Mesendoderm (in vitro differentiated cells): ENCODE data around the gene KCNB1.

Experiments
- DNase-seq: peaks from one replicate; pipeline ENCODE4 v3.0.0; 2013
- H2AK5ac ChIP-seq: 2 replicates; pipeline ENCODE4 v1.6.1; 2013; ENCODE audit warnings: low read length, inconsistent platforms
- H2BK120ac ChIP-seq: 2 replicates; pipeline ENCODE4 v1.6.1; 2013; ENCODE audit warnings: low read depth, mild to moderate bottlenecking, low read length, moderate library complexity, mixed read lengths
- H2BK15ac ChIP-seq: replicated peaks from 2 replicates; pipeline ENCODE4 v1.6.1; 2013; ENCODE audit warnings: low read depth, mild to moderate bottlenecking, moderate library complexity
- H2BK5ac ChIP-seq: 2 replicates; pipeline ENCODE4 v1.6.1; 2013; ENCODE audit warnings: low read length, inconsistent platforms
- H3K18ac ChIP-seq: 2 replicates; pipeline ENCODE4 v1.6.1; 2013; ENCODE audit warnings: mild to moderate bottlenecking, low read length, mixed read lengths
- H3K23ac ChIP-seq: one replicate; pipeline ENCODE4 v1.6.1; 2013; ENCODE audit warnings: low read length
- H3K27ac ChIP-seq: 2 replicates; pipeline ENCODE4 v1.5.1; 2013; ENCODE audit warnings: low read depth, mild to moderate bottlenecking, inconsistent platforms, low read length, moderate library complexity
- H3K27me3 ChIP-seq: 2 replicates; pipeline ENCODE4 v1.6.1; 2013; ENCODE audit warnings: low read length, control low read depth, mild to moderate bottlenecking, inconsistent platforms; ENCODE audit not compliant: insufficient read depth, poor library complexity
- H3K36me3 ChIP-seq: 2 replicates; pipeline ENCODE4 v1.6.1; 2013; ENCODE audit warnings: low read length, inconsistent platforms; ENCODE audit not compliant: control insufficient read depth, insufficient read depth
- H3K4ac ChIP-seq: one replicate; pipeline ENCODE4 v1.6.1; 2013; ENCODE audit warnings: low read depth, mild to moderate bottlenecking, low read length, moderate library complexity
- H3K4me1 ChIP-seq: 2 replicates; pipeline ENCODE4 v1.6.1; 2013; ENCODE audit warnings: low read depth, low read length, inconsistent platforms; ENCODE audit not compliant: control insufficient read depth
- H3K4me2 ChIP-seq: 2 replicates; pipeline ENCODE4 v1.6.1; 2013; ENCODE audit warnings: low read length
- H3K4me3 ChIP-seq: 2 replicates; pipeline ENCODE4 v1.5.1; 2013; ENCODE audit warnings: mild to moderate bottlenecking, low read length
- H3K56ac ChIP-seq: one replicate; pipeline ENCODE4 v1.6.1; 2013; ENCODE audit warnings: low read length
- H3K79me1 ChIP-seq: 2 replicates; pipeline ENCODE4 v1.6.1; 2013; ENCODE audit warnings: low read length, inconsistent platforms
- H3K79me2 ChIP-seq: 2 replicates; pipeline ENCODE4 v1.6.1; 2013; ENCODE audit warnings: mild to moderate bottlenecking, low read length; ENCODE audit not compliant: control insufficient read depth, insufficient read depth
- H3K9ac ChIP-seq: 2 replicates; pipeline ENCODE4 v1.6.1; 2013; ENCODE audit warnings: low read length, inconsistent platforms
- H4K5ac ChIP-seq: one replicate; pipeline ENCODE4 v1.6.1; 2013; ENCODE audit warnings: low read length
- H4K8ac ChIP-seq: one replicate; pipeline ENCODE4 v1.6.1; 2013; ENCODE audit warnings: low read depth, mild to moderate bottlenecking, control low read depth, low read length, moderate library complexity
- WGBS: extraction: QIAGEN DNeasy Blood & Tissue Kit; methylation state at CpG from one replicate; pipeline ENCODE4 v1.1.7; 2013; ENCODE audit warnings: low lambda C conversion rate, missing lambda C conversion rate; ENCODE audit not compliant: insufficient coverage; ENCODE audit errors: extremely low coverage; 5-methylcytosine and 5-hydroxymethylcytosine counted together

KCNB1 gene

DNA sequence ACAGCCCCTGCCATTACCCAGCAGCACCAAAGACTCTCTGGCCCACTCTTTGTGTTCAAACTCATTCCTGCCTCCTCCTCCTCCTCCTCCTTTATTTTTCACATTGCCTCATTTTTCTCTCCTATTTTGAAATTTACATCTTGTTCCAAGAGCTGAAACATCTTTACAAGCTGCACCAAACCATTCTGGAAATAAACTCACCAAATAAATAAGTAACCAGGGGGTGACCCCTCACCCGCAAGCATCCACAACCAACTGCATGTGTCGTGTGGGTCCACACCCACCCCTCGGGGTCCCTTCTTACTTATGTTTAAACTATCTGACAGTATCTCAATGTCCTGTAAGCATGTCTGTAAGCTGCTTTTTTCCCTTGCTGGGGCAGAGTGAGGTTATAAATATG, 1.4 kb downstream of the KCNB1 start:
- H3K4me3 ChIP-seq: no peak overlapping the region
- no CpG with 5 or more reads among the region's 3 CpGs for WGBS
- H2BK5ac ChIP-seq: no peak overlapping the region
- no peaks in the 10 kb centered on the region for H3K27me3 ChIP-seq
- H3K18ac ChIP-seq: no peak overlapping the region
- no peak overlapping the region for H3K23ac ChIP-seq
- no peaks in the 10 kb centered on the region for H3K79me1 ChIP-seq
- H3K36me3 ChIP-seq: no peaks in the 10 kb centered on the region
- H3K4me2 ChIP-seq: no peak overlapping the region
- no peak overlapping the region for H4K8ac ChIP-seq
- no peak overlapping the region for H3K56ac ChIP-seq
- no peak for DNase-seq
- no peak overlapping the region for H2BK120ac ChIP-seq
- no peak overlapping the region for H3K27ac ChIP-seq
- H4K5ac ChIP-seq: no peak overlapping the region
- H2AK5ac ChIP-seq: no peak overlapping the region
- no peaks in the 10 kb centered on the region for H3K79me2 ChIP-seq
- H2BK15ac ChIP-seq: no peak overlapping the region
- H3K4me1 ChIP-seq: no peaks in the 10 kb centered on the region
- no peak overlapping the region for H3K4ac ChIP-seq
- H3K9ac ChIP-seq: no peak overlapping the region

DNA sequence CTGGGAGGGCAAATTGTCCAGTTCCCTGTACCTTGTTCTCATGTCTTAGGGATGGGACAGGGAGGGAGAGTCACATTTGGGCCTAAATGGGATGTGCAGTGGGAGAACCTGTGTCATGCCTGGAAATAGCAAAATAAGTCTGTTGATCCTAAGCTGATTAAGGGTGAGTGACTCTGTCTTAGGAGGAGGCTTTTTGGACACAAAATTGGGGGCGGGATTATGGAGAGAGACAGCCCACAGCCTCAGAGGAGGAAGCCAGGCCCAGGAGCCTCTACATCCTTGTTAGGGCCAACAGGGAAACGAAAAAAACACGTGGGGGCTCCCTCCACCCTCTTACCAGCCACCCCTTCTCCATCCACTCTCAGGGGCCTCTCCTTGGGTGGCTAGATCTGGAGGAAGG, 2.2 kb downstream of the KCNB1 start:
- H3K27me3 ChIP-seq: no peaks in the 10 kb centered on the region
- no CpG with 5 or more reads among the region's 3 CpGs for WGBS
- no peaks in the 10 kb centered on the region for H3K79me2 ChIP-seq
- H3K18ac ChIP-seq: no peak overlapping the region
- H3K4me3 ChIP-seq: no peak overlapping the region
- no peak overlapping the region for H3K27ac ChIP-seq
- no peaks in the 10 kb centered on the region for H3K36me3 ChIP-seq
- H4K5ac ChIP-seq: no peak overlapping the region
- no peak overlapping the region for H2BK5ac ChIP-seq
- H3K9ac ChIP-seq: no peak overlapping the region
- no peak overlapping the region for H3K4ac ChIP-seq
- H3K56ac ChIP-seq: no peak overlapping the region
- no peak overlapping the region for H3K4me2 ChIP-seq
- H2AK5ac ChIP-seq: no peak overlapping the region
- no peak for DNase-seq
- H2BK15ac ChIP-seq: no peak overlapping the region
- no peak overlapping the region for H2BK120ac ChIP-seq
- no peaks in the 10 kb centered on the region for H3K79me1 ChIP-seq
- no peak overlapping the region for H4K8ac ChIP-seq
- H3K4me1 ChIP-seq: no peaks in the 10 kb centered on the region
- H3K23ac ChIP-seq: no peak overlapping the region

DNA sequence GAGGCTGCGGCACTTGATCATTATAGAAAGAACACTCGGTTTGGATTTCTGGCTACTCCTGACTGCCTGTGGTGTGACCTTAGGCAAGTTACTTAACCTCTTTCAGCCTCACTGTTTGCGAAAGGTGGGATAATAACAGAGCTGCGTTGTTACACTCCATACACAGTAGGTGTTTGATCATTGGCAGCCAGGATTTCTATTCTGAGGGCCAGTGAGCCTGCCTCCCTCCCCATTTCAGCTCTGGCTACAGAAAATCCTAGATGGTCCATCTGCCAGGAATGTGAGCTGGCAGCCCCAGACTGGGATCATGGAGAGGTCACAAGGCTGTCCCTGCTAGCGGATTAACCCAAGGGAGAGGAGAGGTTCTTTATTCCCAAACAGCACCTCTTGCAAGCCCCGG, 2.7 kb downstream of the KCNB1 start:
- no peak overlapping the region for H3K56ac ChIP-seq
- no peak overlapping the region for H3K9ac ChIP-seq
- no peaks in the 10 kb centered on the region for H3K27me3 ChIP-seq
- H3K79me2 ChIP-seq: no peaks in the 10 kb centered on the region
- H2BK5ac ChIP-seq: no peak overlapping the region
- H3K18ac ChIP-seq: no peak overlapping the region
- H2BK120ac ChIP-seq: no peak overlapping the region
- no peak overlapping the region for H3K27ac ChIP-seq
- H3K4me2 ChIP-seq: no peak overlapping the region
- H3K4me3 ChIP-seq: no peak overlapping the region
- H3K79me1 ChIP-seq: no peaks in the 10 kb centered on the region
- no peaks in the 10 kb centered on the region for H3K4me1 ChIP-seq
- no peaks in the 10 kb centered on the region for H3K36me3 ChIP-seq
- no peak overlapping the region for H4K5ac ChIP-seq
- WGBS: no CpG with 5 or more reads among the region's 6 CpGs
- no peak overlapping the region for H2AK5ac ChIP-seq
- no peak overlapping the region for H3K4ac ChIP-seq
- H3K23ac ChIP-seq: no peak overlapping the region
- H4K8ac ChIP-seq: no peak overlapping the region
- DNase-seq: no peak
- H2BK15ac ChIP-seq: no peak overlapping the region

DNA sequence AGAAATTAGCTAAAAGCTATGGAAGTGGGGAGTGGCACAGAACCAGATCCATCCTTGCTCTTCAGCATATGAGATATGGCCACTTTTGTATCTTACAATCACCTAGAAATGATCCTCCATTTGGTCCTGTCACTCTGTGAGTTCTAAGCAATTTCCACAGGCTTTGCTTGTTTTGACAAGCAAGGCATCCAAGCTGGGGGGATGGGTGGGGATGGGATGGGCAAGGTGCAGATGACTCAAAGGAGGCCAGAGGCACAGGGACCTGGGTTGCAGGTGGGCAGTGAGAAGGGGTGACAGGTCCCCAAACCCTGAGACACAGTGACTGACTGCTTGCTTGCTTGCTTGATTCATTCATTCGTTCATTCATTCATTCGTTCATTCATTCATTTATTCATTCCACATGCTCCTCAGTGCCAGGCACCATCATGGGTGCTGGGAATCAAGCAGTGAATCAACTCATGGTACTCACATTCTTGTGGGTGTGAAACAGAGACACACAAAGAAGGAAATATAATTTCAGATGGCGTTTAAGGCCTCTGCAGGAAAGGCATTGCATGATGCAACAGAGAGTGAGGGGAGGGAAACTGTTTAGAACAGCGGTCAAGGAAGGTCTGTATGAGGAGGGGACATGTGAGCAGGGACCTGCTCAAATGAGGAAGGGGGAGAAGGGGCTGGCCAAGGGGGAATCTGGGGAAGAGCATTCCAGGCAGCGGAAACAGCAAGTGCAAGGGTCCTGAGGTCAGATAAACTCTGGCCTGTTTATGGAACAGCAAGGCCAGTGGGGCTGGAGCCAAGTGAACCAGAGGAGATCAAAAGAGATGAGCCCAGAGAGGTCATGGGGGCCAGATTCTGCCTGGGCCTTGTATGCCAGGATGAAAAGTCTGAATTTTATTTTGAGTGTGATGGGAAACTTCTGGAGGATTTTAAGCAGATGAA, 3.4 kb downstream of the KCNB1 start:
- no peak overlapping the region for H2BK15ac ChIP-seq
- H3K79me1 ChIP-seq: no peaks in the 10 kb centered on the region
- no peak for DNase-seq
- H4K5ac ChIP-seq: no peak overlapping the region
- H3K23ac ChIP-seq: no peak overlapping the region
- no peak overlapping the region for H3K27ac ChIP-seq
- H3K9ac ChIP-seq: no peak overlapping the region
- H2BK5ac ChIP-seq: no peak overlapping the region
- no peak overlapping the region for H3K4ac ChIP-seq
- H4K8ac ChIP-seq: no peak overlapping the region
- H3K4me2 ChIP-seq: no peak overlapping the region
- H3K18ac ChIP-seq: no peak overlapping the region
- H3K4me1 ChIP-seq: no peaks in the 10 kb centered on the region
- WGBS: no CpG with 5 or more reads among the region's 5 CpGs
- no peak overlapping the region for H2BK120ac ChIP-seq
- H3K27me3 ChIP-seq: no peaks in the 10 kb centered on the region
- no peak overlapping the region for H3K4me3 ChIP-seq
- no peak overlapping the region for H3K56ac ChIP-seq
- H2AK5ac ChIP-seq: no peak overlapping the region
- H3K79me2 ChIP-seq: no peaks in the 10 kb centered on the region
- H3K36me3 ChIP-seq: no peaks in the 10 kb centered on the region

DNA sequence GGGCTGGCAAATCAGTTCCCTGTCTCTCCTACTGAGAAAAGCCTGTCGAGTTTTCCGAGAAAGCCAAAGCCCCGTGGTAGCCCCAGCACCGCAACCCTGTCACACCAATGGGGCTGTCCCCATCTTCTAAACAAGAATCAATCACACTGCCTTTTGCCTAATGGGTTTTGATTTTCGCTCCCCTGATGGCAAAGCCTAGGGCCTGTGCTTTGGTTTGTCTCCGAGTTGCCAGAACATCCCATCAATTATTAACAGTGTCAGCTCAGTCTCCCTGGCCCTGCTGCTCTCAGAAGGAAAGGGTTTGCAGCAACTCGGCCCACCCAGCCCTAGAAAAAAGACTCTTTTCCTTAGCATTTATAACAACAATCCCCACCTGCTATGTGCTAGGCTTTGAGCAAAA, 4.2 kb downstream of the KCNB1 start:
- DNase-seq: no peak

DNA sequence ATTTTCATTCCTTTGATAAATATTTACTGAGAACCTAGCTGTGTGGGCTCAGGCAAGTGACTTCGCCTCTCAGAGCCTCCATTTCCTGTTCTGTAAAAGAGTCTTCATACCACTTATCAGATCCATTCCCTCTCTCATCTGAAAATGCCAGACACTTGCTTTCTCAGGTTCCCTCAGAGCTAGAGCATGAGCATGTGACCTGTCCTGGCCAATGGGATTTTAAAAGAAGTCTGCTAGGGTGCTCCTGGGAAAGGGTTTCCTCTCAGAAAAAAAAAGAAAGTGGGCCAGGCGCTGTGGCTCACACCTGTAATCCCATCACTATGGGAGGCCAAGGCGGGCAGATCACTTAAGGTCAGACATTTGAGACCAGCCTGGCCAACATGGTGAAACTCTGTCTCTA, 5.3 kb downstream of the KCNB1 start:
- Histone ChIP-seq H3K4me2 (no peak overlapping the region), H2BK15ac (no peak overlapping the region), H2BK120ac (no peak overlapping the region), H3K4me3 (no peak overlapping the region), H3K27ac (no peak overlapping the region), H3K79me1 (no peaks in the 10 kb centered on the region), H3K23ac (no peak overlapping the region), H3K4ac (no peak overlapping the region), H4K8ac (no peak overlapping the region), H3K79me2 (no peaks in the 10 kb centered on the region), H3K9ac (no peak overlapping the region), H2AK5ac (no peak overlapping the region), H4K5ac (no peak overlapping the region), H3K4me1 (no peaks in the 10 kb centered on the region), H3K27me3 (no peaks in the 10 kb centered on the region), H2BK5ac (no peak overlapping the region), H3K56ac (no peak overlapping the region), H3K18ac (no peak overlapping the region), H3K36me3 (no peaks in the 10 kb centered on the region)
- DNase-seq: peak; percentile 56
- WGBS: no CpG with 5 or more reads among the region's 3 CpGs

More for the DNA sequence above, 4.2 kb downstream of the KCNB1 start:
- H3K18ac ChIP-seq: no peak overlapping the region
- H3K23ac ChIP-seq: no peak overlapping the region
- no peaks in the 10 kb centered on the region for H3K36me3 ChIP-seq
- no peak overlapping the region for H2BK120ac ChIP-seq
- no peak overlapping the region for H3K4me2 ChIP-seq
- H4K5ac ChIP-seq: no peak overlapping the region
- no peaks in the 10 kb centered on the region for H3K79me2 ChIP-seq
- no peaks in the 10 kb centered on the region for H3K27me3 ChIP-seq
- H3K56ac ChIP-seq: no peak overlapping the region
- no peak overlapping the region for H2AK5ac ChIP-seq
- no peak overlapping the region for H3K9ac ChIP-seq
- H2BK15ac ChIP-seq: no peak overlapping the region
- no peak overlapping the region for H4K8ac ChIP-seq
- H2BK5ac ChIP-seq: no peak overlapping the region
- H3K4ac ChIP-seq: no peak overlapping the region
- no CpG with 5 or more reads among the region's 7 CpGs for WGBS
- no peaks in the 10 kb centered on the region for H3K4me1 ChIP-seq
- H3K27ac ChIP-seq: no peak overlapping the region
- no peak overlapping the region for H3K4me3 ChIP-seq
- no peaks in the 10 kb centered on the region for H3K79me1 ChIP-seq
